IgD-negative memory B cell (primary cell): Measurements from ENCODE around the gene CDK5RAP2. TPM values are rescaled to one million over a fixed set of nuclear protein-coding genes. Genes with fewer than 3 reads are reported as not detected.
"Not testable (repeated sequence)": the region's sequence is repeated elsewhere in the genome, so short reads cannot be mapped to it uniquely, and the experiment has no call there.

Experiments used
- H3K27ac Mint-ChIP-seq, 3 donors: one replicate each; pipeline ENCODE4 v1.8.0; 2020 to 2022; ENCODE audit warnings: mild to moderate bottlenecking in 3 of 3, mixed read lengths in 3 of 3, moderate library complexity in 1 of 3
- H3K27me3 Mint-ChIP-seq: one replicate; pipeline ENCODE4 v1.8.0; 2021; ENCODE audit warnings: mixed read lengths
- H3K36me3 Mint-ChIP-seq: one replicate; pipeline ENCODE4 v1.8.0; 2020; ENCODE audit warnings: mild to moderate bottlenecking, mixed read lengths
- H3K4me1 Mint-ChIP-seq, 3 donors: one replicate each; pipeline ENCODE4 v1.8.0; 2020 to 2022; ENCODE audit warnings: mixed read lengths in 3 of 3, mild to moderate bottlenecking in 1 of 3
- H3K4me3 Mint-ChIP-seq, 4 donors: one replicate each; pipeline ENCODE4 v1.8.0; 2020 to 2022; ENCODE audit warnings: mild to moderate bottlenecking in 4 of 4, mixed read lengths in 4 of 4, moderate library complexity in 3 of 4
- H3K9me3 Mint-ChIP-seq, 3 donors: one replicate each; pipeline ENCODE4 v1.8.0; 2020 to 2021; ENCODE audit warnings: mixed read lengths in 3 of 3, mild to moderate bottlenecking in 1 of 3
- polyA plus RNA-seq: library from polyadenylated mRNA; unstranded; fragments of 300-500 nt; fragmentation: Illumina TruSeq; gene quantifications from one replicate; pipeline ENCODE4 v1.2.3, GENCODE V29; 2021

Gene CDK5RAP2
- polyA plus RNA-seq, 1 donor from 2014 or later: 38.9 TPM

- Mint-ChIP-seq H3K4me1 (no peaks in the 10 kb centered on the region), H3K36me3 (peaks cover 29% of the 10 kb centered on the region), H3K27me3 (no peaks in the 10 kb centered on the region), H3K27ac (no peak overlapping the region), H3K4me3 (no peak overlapping the region), H3K9me3 (no peaks in the 10 kb centered on the region)
Measured at GRCh38 chr9:120522032-120522431, 57.9 kb downstream of the CDK5RAP2 start.

DNA sequence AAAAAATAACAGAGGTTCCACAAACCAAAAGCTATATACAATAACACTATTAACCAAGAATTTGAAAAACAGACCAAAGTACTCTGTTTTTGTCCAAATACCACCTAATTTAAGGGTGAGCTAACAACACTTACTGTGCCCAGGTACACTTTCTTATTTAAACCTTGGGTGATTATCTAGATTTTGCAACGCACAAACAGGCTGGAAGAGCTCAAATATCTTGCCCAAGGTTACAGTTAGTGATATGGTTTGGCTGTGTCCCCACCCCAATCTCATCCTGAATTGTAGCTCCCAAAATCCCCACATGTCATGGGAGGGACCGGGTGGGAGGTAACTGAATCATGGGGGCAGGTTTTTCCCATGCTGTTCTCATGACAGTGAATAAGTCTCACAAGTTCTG lies 58.9 kb downstream of the CDK5RAP2 start:
- H3K9me3 Mint-ChIP-seq: peaks cover 0 to 2% (median 0%) of the 10 kb centered on the region in 3 donors
- peaks cover 32% of the 10 kb centered on the region for H3K36me3 Mint-ChIP-seq
- peak overlapping the region in 1 of 3 donors; percentile 52 for H3K27ac Mint-ChIP-seq
- no peaks in the 10 kb centered on the region for H3K4me1 Mint-ChIP-seq
- no peak overlapping the region for H3K4me3 Mint-ChIP-seq
- no peaks in the 10 kb centered on the region for H3K27me3 Mint-ChIP-seq

- peaks cover 52% of the 10 kb centered on the region for H3K36me3 Mint-ChIP-seq
- not testable (repeated sequence) for H3K9me3 Mint-ChIP-seq, H3K27me3 Mint-ChIP-seq, H3K4me1 Mint-ChIP-seq, H3K27ac Mint-ChIP-seq, H3K4me3 Mint-ChIP-seq
Measured at GRCh38 chr9:120515996-120516395, 64.0 kb downstream of the CDK5RAP2 start.

DNA sequence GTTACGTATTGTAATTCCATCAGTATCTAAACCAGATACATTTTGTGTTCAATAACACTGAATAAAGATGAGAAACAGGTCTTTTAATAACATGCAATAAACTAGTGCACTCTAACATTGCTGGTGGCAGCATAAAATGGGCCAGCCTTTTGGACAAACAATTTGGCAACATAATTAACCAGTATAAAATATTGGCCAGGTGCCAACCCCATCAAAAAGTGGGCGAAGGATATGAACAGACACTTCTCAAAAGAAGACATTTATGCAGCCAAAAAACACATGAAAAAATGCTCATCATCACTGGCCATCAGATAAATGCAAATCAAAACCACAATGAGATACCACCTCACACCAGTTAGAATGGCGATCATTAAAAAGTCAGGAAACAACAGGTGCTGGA lies 64.5 kb downstream of the CDK5RAP2 start:
- not testable (repeated sequence) for H3K27me3 Mint-ChIP-seq, H3K9me3 Mint-ChIP-seq, H3K4me3 Mint-ChIP-seq, H3K4me1 Mint-ChIP-seq, H3K27ac Mint-ChIP-seq
- peaks cover 47% of the 10 kb centered on the region for H3K36me3 Mint-ChIP-seq

GRCh38 chr9:120514405-120514804 lies 65.6 kb downstream of the CDK5RAP2 start:
- H3K27me3 Mint-ChIP-seq: no peaks in the 10 kb centered on the region
- H3K36me3 Mint-ChIP-seq: peaks cover 45% of the 10 kb centered on the region
- no peak overlapping the region for H3K27ac Mint-ChIP-seq

GRCh38 chr9:120513825-120514396 lies 66.1 kb downstream of the CDK5RAP2 start:
- Mint-ChIP-seq H3K4me1 (peaks cover 0 to 2% (median 0%) of the 10 kb centered on the region in 3 donors), H3K27ac (no peak overlapping the region), H3K4me3 (no peak overlapping the region), H3K9me3 (peaks cover 2 to 7% (median 4%) of the 10 kb centered on the region in 3 donors), H3K27me3 (no peaks in the 10 kb centered on the region), H3K36me3 (peaks cover 44% of the 10 kb centered on the region)

More at GRCh38 chr9:120514405-120514804, 65.6 kb downstream of the CDK5RAP2 start:
- H3K4me3 Mint-ChIP-seq: no peak overlapping the region
- H3K9me3 Mint-ChIP-seq: peaks cover 2 to 7% (median 4%) of the 10 kb centered on the region in 3 donors
- peaks cover 0 to 2% (median 0%) of the 10 kb centered on the region in 3 donors for H3K4me1 Mint-ChIP-seq

DNA sequence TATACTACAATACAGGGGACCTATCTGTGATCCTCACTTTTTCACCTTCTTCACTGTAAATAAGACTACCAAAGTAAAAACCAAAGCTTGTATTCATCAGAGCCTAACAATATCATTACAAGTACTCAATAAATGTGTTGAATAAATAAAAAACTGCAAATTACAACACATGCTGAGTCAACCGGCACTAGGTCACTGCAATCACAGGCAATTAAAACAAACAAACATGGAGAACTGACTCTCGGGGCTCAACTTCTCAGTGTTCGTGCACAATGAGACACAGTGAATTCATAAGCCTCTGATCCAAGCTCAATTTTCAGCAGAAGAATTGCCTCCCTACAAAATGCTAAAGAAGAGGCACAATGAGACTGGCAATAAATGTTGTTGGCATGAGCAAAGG lies 69.2 kb downstream of the CDK5RAP2 start:
- Mint-ChIP-seq H3K4me3 (no peak overlapping the region), H3K36me3 (peaks cover 37% of the 10 kb centered on the region), H3K4me1 (peaks cover 0 to 2% (median 0%) of the 10 kb centered on the region in 3 donors), H3K27ac (no peak overlapping the region), H3K27me3 (no peaks in the 10 kb centered on the region), H3K9me3 (peaks cover 6 to 15% (median 8%) of the 10 kb centered on the region in 3 donors)

GRCh38 chr9:120507936-120508510 lies 71.9 kb downstream of the CDK5RAP2 start:
- Mint-ChIP-seq H3K36me3 (peaks cover 29% of the 10 kb centered on the region), H3K4me1 (peaks cover 0 to 3% (median 0%) of the 10 kb centered on the region in 3 donors), H3K27me3 (no peaks in the 10 kb centered on the region), H3K4me3 (no peak overlapping the region), H3K27ac (no peak overlapping the region), H3K9me3 (peaks cover 6 to 15% (median 8%) of the 10 kb centered on the region in 3 donors)

DNA sequence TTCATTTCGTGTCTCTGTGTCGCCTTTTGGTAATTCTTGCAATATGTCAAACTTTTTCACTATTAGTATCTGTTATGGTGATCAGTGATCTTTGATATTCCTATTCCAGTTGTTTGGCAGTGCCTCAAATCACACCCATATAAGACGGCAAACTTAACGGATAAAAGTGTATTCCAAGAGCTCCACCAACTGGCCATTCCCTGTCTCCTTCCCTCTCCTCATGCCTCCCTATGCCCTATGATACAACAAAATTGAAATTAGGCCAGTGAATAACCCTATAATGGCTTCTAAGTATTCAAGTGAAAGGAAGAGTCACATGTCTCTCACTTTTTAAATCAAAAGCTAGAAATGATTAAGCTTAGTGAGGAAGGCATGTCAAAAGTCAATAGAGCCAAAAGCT lies 74.8 kb downstream of the CDK5RAP2 start:
- Mint-ChIP-seq H3K4me3 (no peak overlapping the region), H3K9me3 (peaks cover 3 to 12% (median 4%) of the 10 kb centered on the region in 3 donors)

GRCh38 chr9:120500733-120501132 lies 79.2 kb downstream of the CDK5RAP2 start:
- Mint-ChIP-seq H3K4me3 (no peak overlapping the region), H3K4me1 (peaks cover 0 to 3% (median 0%) of the 10 kb centered on the region in 3 donors), H3K27me3 (no peaks in the 10 kb centered on the region), H3K27ac (peak overlapping the region in 1 of 3 donors; percentile 2), H3K9me3 (no peaks in the 10 kb centered on the region), H3K36me3 (peaks cover 12% of the 10 kb centered on the region)

More for the DNA sequence above, 74.8 kb downstream of the CDK5RAP2 start:
- peaks cover 19% of the 10 kb centered on the region for H3K36me3 Mint-ChIP-seq
- H3K4me1 Mint-ChIP-seq: peaks cover 0 to 3% (median 0%) of the 10 kb centered on the region in 3 donors
- no peaks in the 10 kb centered on the region for H3K27me3 Mint-ChIP-seq
- H3K27ac Mint-ChIP-seq: no peak overlapping the region

- Mint-ChIP-seq H3K27ac (peak overlapping the region in 2 of 3 donors; percentile 32 to 39), H3K36me3 (peaks cover 16% of the 10 kb centered on the region)
- H3K27me3 Mint-ChIP-seq, H3K9me3 Mint-ChIP-seq, H3K4me1 Mint-ChIP-seq, H3K4me3 Mint-ChIP-seq: not testable (repeated sequence)
Measured at GRCh38 chr9:120497865-120498264, 82.1 kb downstream of the CDK5RAP2 start.

DNA sequence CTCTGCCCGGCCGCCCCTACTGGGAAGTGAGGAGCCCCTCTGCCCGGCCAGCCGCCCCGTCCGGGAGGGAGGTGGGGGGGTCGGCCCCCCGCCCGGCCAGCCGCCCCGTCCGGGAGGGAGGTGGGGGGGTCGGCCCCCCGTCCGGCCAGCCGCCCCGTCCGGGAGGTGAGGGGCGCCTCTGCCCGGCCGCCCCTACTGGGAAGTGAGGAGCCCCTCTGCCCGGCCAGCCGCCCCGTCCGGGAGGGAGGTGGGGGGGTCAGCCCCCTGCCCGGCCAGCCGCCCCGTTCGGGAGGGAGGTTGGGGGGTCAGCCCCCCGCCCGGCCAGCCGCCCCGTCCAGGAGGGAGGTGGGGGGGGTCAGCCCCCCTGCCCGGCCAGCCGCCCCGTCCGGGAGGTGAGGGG lies 83.5 kb downstream of the CDK5RAP2 start:
- not testable (repeated sequence) for H3K27ac Mint-ChIP-seq, H3K4me3 Mint-ChIP-seq, H3K27me3 Mint-ChIP-seq, H3K9me3 Mint-ChIP-seq, H3K4me1 Mint-ChIP-seq
- peaks cover 16% of the 10 kb centered on the region for H3K36me3 Mint-ChIP-seq

GRCh38 chr9:120490888-120491595 lies 88.9 kb downstream of the CDK5RAP2 start:
- Mint-ChIP-seq H3K4me1 (peaks cover 4 to 8% (median 5%) of the 10 kb centered on the region in 3 donors), H3K27me3 (no peaks in the 10 kb centered on the region), H3K27ac (peak overlapping the region in 2 of 3 donors; percentile 6 to 22), H3K36me3 (peaks cover 12% of the 10 kb centered on the region), H3K9me3 (peaks cover 0 to 3% (median 0%) of the 10 kb centered on the region in 3 donors), H3K4me3 (peak overlapping the region in 1 of 4 donors; percentile 28)

- Mint-ChIP-seq H3K9me3 (no peaks in the 10 kb centered on the region), H3K36me3 (peaks cover 11% of the 10 kb centered on the region), H3K4me3 (no peak overlapping the region)
Measured at GRCh38 chr9:120486835-120487234, 93.1 kb downstream of the CDK5RAP2 start.

GRCh38 chr9:120486347-120486746 lies 93.6 kb downstream of the CDK5RAP2 start:
- Mint-ChIP-seq H3K9me3 (no peaks in the 10 kb centered on the region), H3K36me3 (peaks cover 11% of the 10 kb centered on the region), H3K4me3 (no peak overlapping the region), H3K27ac (no peak overlapping the region), H3K27me3 (no peaks in the 10 kb centered on the region), H3K4me1 (peaks cover 3 to 5% (median 4%) of the 10 kb centered on the region in 3 donors)

More at GRCh38 chr9:120486835-120487234, 93.1 kb downstream of the CDK5RAP2 start:
- H3K27me3 Mint-ChIP-seq: no peaks in the 10 kb centered on the region
- peaks cover 3 to 5% (median 5%) of the 10 kb centered on the region in 3 donors for H3K4me1 Mint-ChIP-seq
- no peak overlapping the region for H3K27ac Mint-ChIP-seq
